HEK293 (cell line): Measurements from ENCODE around the gene CATSPERZ.

ENCODE experiments used
- CTCF ChIA-PET: fragments of 350-600 bp; formaldehyde crosslinking; extraction: SDS; loops from one replicate; lab custom pipeline; 2021; ENCODE audit warnings: antibody characterized with exemption; lab: Yijun Ruan, JAX
- POLR2A ChIA-PET: fragments of 300-600 bp; formaldehyde crosslinking; extraction: SDS; loops from one replicate; lab custom pipeline; 2020; ENCODE audit warnings: antibody characterized with exemption, inconsistent platforms; lab: Yijun Ruan, JAX
- H3K27ac ChIP-seq: fragments of 200-500 bp; sonication (Bioruptor generic); 2 replicates; pipeline ENCODE4 v1.5.1; 2014; ENCODE audit warnings: low read depth, low read length, control low read depth, inconsistent platforms; ENCODE audit errors: extremely low read depth
- H3K36me3 ChIP-seq, 2 experiments: fragments of 200-500 bp in 1 of 2; sonication (Bioruptor generic) in 1 of 2; 1 replicate in 1 of 2; 2 replicates in 1 of 2; pipeline ENCODE4 v1.5.1; 2014 to 2017; ENCODE audit warnings: inconsistent platforms in 2 of 2, low read length in 2 of 2; ENCODE audit not compliant: control insufficient read depth in 2 of 2, insufficient read depth in 1 of 2
- H3K4me1 ChIP-seq: fragments of 200-500 bp; sonication (Bioruptor generic); 2 replicates; pipeline ENCODE4 v1.5.1; 2014; ENCODE audit warnings: mild to moderate bottlenecking, low read length, inconsistent platforms; ENCODE audit not compliant: control insufficient read depth, insufficient read depth
- H3K4me3 ChIP-seq: 2 replicates; pipeline ENCODE4 v1.5.1; 2011; ENCODE audit warnings: low read depth, mild to moderate bottlenecking, control low read depth, low read length, moderate library complexity
- H3K9me3 ChIP-seq: fragments of 200-500 bp; sonication (Bioruptor generic); 2 replicates; pipeline ENCODE4 v1.5.1; 2014; ENCODE audit warnings: low read depth, low read length, inconsistent platforms; ENCODE audit not compliant: control insufficient read depth, insufficient read depth
- EGR2 ChIP-seq: fragments of 450-650 bp; formaldehyde crosslinking; IDR thresholded peaks from 2 replicates; pipeline ENCODE4 v1.5.1; 2016; ENCODE audit warnings: low read depth, missing biosample characterization, missing genetic modification characterization
- ZBTB17 ChIP-seq: fragments of 450-650 bp; formaldehyde crosslinking; IDR thresholded peaks from 2 replicates; pipeline ENCODE4 v1.5.1; 2016; ENCODE audit warnings: missing biosample characterization, missing genetic modification characterization
- ZBTB21 ChIP-seq: fragments of 450-650 bp; formaldehyde crosslinking; IDR thresholded peaks from 2 replicates; pipeline ENCODE4 v1.5.1; 2017; ENCODE audit warnings: missing biosample characterization, missing genetic modification characterization
- ZBTB26 ChIP-seq: fragments of 450-650 bp; formaldehyde crosslinking; optimal IDR thresholded peaks from 2 replicates; pipeline ENCODE3; 2016; ENCODE audit warnings: missing biosample characterization, mild to moderate bottlenecking, missing genetic modification characterization
- ZFHX2 ChIP-seq: fragments of 450-650 bp; formaldehyde crosslinking; conservative IDR thresholded peaks from 2 replicates; pipeline ENCODE4 v1.5.1; 2016; ENCODE audit warnings: missing biosample characterization, missing genetic modification characterization
- ZNF19 ChIP-seq: fragments of 450-650 bp; formaldehyde crosslinking; IDR thresholded peaks from 2 replicates; pipeline ENCODE4; 2016; ENCODE audit warnings: missing biosample characterization, missing genetic modification characterization, low read depth
- ZNF280D ChIP-seq: fragments of 450-650 bp; formaldehyde crosslinking; IDR thresholded peaks from 2 replicates; pipeline ENCODE4 v1.5.1; 2016; ENCODE audit warnings: missing biosample characterization, missing genetic modification characterization
- ZNF341 ChIP-seq: fragments of 450-650 bp; formaldehyde crosslinking; IDR thresholded peaks from 2 replicates; pipeline ENCODE4; 2016; ENCODE audit warnings: low read depth, missing biosample characterization, missing genetic modification characterization
- ZNF529 ChIP-seq: fragments of 450-650 bp; formaldehyde crosslinking; IDR thresholded peaks from 2 replicates; pipeline ENCODE4 v1.5.1; 2017; ENCODE audit warnings: missing genetic modification characterization, missing biosample characterization; ENCODE audit not compliant: insufficient replicate concordance
- ZNF843 ChIP-seq: fragments of 450-650 bp; formaldehyde crosslinking; IDR thresholded peaks from 2 replicates; pipeline ENCODE4 v1.5.1; 2016; ENCODE audit warnings: missing biosample characterization, missing genetic modification characterization
- TF ChIP-seq, protein P1 (sequence below): fragments of 450-650 bp; formaldehyde crosslinking; IDR thresholded peaks from 2 replicates; pipeline ENCODE4 v1.5.1; 2016; ENCODE audit warnings: missing biosample characterization, missing genetic modification characterization, low read depth
- TF ChIP-seq, protein P2 (sequence below): fragments of 450-650 bp; formaldehyde crosslinking; IDR thresholded peaks from 2 replicates; pipeline ENCODE4 v1.5.1; 2017; ENCODE audit warnings: missing biosample characterization, missing genetic modification characterization
- TF ChIP-seq, protein P3 (sequence below): fragments of 450-650 bp; formaldehyde crosslinking; IDR thresholded peaks from 2 replicates; pipeline ENCODE4 v1.5.1; 2016; ENCODE audit warnings: missing biosample characterization, missing genetic modification characterization

The CATSPERZ gene

DNA sequence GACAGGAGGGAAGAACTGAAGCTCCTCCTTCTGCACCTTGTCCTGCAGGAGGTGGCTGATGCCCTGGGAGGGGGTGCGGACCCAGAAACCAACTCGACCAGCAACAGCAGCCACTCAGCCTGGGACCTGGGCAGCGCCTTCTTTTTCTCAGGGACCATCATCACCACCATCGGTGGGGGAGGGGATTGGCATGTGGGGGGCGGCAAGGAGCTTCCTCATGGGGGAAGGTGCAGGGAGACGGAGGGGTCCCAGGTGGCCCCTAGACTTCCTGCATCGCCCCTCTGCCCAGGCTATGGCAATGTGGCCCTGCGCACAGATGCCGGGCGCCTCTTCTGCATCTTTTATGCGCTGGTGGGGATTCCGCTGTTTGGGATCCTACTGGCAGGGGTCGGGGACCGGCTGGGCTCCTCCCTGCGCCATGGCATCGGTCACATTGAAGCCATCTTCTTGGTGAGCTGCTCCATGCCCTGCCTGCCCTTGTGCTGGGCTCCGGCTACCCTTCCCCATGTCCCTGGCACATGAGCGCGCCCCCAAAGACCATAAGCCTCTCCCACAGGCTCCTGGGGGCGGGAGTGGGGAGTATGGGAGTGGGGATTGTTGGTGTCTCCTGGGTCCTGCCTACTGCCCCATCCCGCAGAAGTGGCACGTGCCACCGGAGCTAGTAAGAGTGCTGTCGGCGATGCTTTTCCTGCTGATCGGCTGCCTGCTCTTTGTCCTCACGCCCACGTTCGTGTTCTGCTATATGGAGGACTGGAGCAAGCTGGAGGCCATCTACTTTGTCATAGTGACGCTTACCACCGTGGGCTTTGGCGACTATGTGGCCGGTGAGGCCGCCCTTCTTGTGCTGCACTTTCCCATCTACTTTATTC is 3.1 kb upstream of the CATSPERZ start:
- Histone ChIP-seq H3K4me1 (no peaks in the 10 kb centered on the region), H3K9me3 (no peaks in the 10 kb centered on the region), H3K4me3 (no peak overlapping the region), H3K27ac (no peak overlapping the region), H3K36me3 (no peaks in the 10 kb centered on the region)
- POLR2A ChIA-PET: no interaction called here
- TF ChIP-seq ZBTB21 (tag by site-specific recombination) (no peak), ZFHX2 (tag by site-specific recombination) (0 out of 2 replicates have a peak, but pooled peaks have one; percentile 18), ZNF280D (tag by site-specific recombination) (no peak), ZNF529 (tag by site-specific recombination) (no peak), ZNF19 (tag by site-specific recombination) (no peak), EGR2 (tag by site-specific recombination) (peak; percentile 27; the same call in 1 of the 2 replicates)
- TF ChIP-seq, protein P1, sequence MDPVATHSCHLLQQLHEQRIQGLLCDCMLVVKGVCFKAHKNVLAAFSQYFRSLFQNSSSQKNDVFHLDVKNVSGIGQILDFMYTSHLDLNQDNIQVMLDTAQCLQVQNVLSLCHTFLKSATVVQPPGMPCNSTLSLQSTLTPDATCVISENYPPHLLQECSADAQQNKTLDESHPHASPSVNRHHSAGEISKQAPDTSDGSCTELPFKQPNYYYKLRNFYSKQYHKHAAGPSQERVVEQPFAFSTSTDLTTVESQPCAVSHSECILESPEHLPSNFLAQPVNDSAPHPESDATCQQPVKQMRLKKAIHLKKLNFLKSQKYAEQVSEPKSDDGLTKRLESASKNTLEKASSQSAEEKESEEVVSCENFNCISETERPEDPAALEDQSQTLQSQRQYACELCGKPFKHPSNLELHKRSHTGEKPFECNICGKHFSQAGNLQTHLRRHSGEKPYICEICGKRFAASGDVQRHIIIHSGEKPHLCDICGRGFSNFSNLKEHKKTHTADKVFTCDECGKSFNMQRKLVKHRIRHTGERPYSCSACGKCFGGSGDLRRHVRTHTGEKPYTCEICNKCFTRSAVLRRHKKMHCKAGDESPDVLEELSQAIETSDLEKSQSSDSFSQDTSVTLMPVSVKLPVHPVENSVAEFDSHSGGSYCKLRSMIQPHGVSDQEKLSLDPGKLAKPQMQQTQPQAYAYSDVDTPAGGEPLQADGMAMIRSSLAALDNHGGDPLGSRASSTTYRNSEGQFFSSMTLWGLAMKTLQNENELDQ (tag by site-specific recombination): no peak
- CTCF ChIA-PET: interaction anchor here (0.6 to 1.7 kb wide), 8 partner anchors 7 to 468 kb away, joined by 3 to 13 read pairs (median 4); partner anchors contain the start of gene PLCB3

DNA sequence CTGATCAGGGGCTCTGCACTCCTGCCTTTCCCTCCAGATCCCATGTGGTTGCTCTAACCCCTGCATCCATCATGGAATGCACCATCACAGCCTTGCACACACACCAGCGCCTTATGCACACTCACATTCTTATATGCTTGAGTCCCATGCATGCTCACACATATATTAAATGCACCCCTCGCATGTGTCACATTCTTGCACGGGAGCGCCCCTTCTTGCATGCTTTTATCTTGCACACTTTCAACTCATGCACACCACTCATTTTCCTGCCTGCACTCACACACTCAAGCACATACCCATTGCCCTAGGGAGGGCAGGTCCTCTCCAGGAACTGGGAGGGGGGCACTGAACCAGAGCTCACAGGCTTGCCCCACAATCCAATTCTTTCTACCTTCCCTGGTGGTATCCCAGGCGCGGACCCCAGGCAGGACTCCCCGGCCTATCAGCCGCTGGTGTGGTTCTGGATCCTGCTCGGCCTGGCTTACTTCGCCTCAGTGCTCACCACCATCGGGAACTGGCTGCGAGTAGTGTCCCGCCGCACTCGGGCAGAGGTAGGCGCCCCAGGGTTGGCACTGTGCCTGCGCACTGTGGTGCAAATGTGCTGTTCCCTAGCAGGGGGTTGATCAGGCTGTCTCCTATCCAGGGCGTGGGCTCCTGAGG is 2.3 kb upstream of the CATSPERZ start:
- TF ChIP-seq ZBTB17 (tag by site-specific recombination) (peak; percentile 36), ZNF843 (tag by site-specific recombination) (no peak)
- ChIA-PET POLR2A (no interaction called here), CTCF (interaction anchor here (0.6 kb wide), 1 partner anchor 11 kb away, joined by 3 read pairs; no protein-coding TSS in a partner anchor)

DNA sequence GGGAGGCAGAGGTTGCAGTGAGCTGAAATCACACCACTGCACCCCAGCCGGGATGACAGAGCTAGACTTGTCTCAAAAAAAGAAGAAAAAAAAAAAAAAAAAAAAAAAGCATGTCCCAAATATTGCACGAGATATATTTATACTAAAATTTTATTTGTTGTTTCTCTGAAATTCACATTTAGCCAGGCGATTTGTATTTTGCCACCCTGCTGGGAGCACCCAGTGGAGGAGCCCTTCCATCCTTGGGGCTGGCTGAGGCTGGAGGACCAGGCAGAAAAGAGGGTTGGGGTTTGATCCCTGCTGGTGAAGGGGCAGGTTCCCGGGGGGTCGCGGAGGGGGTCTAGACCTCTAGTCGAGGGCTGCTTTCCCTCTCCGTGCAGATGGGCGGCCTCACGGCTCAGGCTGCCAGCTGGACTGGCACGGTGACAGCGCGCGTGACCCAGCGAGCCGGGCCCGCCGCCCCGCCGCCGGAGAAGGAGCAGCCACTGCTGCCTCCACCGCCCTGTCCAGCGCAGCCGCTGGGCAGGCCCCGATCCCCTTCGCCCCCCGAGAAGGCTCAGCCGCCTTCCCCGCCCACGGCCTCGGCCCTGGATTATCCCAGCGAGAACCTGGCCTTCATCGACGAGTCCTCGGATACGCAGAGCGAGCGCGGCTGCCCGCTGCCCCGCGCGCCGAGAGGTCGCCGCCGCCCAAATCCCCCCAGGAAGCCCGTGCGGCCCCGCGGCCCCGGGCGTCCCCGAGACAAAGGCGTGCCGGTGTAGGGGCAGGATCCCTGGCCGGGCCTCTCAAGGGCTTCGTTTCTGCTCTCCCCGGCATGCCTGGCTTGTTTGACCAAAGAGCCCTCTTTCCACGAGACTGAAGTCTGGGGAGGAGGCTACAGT is 952 bp upstream of the CATSPERZ start:
- no peak overlapping the region for H3K4me3 ChIP-seq
- no peaks in the 10 kb centered on the region for H3K36me3 ChIP-seq
- no peaks in the 10 kb centered on the region for H3K4me1 ChIP-seq
- CTCF ChIA-PET: no interaction called here
- POLR2A ChIA-PET: interaction anchor here (0.6 to 0.7 kb wide), 3 partner anchors 14 to 96 kb away, joined by 3 to 4 read pairs (median 4); partner anchors contain the start of gene GPR137
- no peak overlapping the region for H3K27ac ChIP-seq
- H3K9me3 ChIP-seq: no peaks in the 10 kb centered on the region
- TF ChIP-seq, protein P2, sequence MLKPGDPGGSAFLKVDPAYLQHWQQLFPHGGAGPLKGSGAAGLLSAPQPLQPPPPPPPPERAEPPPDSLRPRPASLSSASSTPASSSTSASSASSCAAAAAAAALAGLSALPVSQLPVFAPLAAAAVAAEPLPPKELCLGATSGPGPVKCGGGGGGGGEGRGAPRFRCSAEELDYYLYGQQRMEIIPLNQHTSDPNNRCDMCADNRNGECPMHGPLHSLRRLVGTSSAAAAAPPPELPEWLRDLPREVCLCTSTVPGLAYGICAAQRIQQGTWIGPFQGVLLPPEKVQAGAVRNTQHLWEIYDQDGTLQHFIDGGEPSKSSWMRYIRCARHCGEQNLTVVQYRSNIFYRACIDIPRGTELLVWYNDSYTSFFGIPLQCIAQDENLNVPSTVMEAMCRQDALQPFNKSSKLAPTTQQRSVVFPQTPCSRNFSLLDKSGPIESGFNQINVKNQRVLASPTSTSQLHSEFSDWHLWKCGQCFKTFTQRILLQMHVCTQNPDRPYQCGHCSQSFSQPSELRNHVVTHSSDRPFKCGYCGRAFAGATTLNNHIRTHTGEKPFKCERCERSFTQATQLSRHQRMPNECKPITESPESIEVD (tag by site-specific recombination): no peak
- no peak for TF ChIP-seq ZBTB26 (tag by site-specific recombination)
- no peak for TF ChIP-seq ZBTB21 (tag by site-specific recombination)
- TF ChIP-seq, protein P3, sequence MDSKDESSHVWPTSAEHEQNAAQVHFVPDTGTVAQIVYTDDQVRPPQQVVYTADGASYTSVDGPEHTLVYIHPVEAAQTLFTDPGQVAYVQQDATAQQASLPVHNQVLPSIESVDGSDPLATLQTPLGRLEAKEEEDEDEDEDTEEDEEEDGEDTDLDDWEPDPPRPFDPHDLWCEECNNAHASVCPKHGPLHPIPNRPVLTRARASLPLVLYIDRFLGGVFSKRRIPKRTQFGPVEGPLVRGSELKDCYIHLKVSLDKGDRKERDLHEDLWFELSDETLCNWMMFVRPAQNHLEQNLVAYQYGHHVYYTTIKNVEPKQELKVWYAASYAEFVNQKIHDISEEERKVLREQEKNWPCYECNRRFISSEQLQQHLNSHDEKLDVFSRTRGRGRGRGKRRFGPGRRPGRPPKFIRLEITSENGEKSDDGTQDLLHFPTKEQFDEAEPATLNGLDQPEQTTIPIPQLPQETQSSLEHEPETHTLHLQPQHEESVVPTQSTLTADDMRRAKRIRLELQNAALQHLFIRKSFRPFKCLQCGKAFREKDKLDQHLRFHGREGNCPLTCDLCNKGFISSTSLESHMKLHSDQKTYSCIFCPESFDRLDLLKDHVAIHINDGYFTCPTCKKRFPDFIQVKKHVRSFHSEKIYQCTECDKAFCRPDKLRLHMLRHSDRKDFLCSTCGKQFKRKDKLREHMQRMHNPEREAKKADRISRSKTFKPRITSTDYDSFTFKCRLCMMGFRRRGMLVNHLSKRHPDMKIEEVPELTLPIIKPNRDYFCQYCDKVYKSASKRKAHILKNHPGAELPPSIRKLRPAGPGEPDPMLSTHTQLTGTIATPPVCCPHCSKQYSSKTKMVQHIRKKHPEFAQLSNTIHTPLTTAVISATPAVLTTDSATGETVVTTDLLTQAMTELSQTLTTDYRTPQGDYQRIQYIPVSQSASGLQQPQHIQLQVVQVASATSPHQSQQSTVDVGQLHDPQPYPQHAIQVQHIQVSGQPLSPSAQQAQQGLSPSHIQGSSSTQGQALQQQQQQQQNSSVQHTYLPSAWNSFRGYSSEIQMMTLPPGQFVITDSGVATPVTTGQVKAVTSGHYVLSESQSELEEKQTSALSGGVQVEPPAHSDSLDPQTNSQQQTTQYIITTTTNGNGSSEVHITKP: no peak
- TF ChIP-seq ZNF341 (tag by site-specific recombination): no peak

More for the DNA sequence above, 2.3 kb upstream of the CATSPERZ start:
- no peaks in the 10 kb centered on the region for H3K4me1 ChIP-seq
- no peak overlapping the region for H3K27ac ChIP-seq
- H3K36me3 ChIP-seq: no peaks in the 10 kb centered on the region
- no peak overlapping the region for H3K4me3 ChIP-seq
- no peaks in the 10 kb centered on the region for H3K9me3 ChIP-seq
